ENCODE data around the gene LHX5. TPM values are rescaled to one million over a fixed set of nuclear protein-coding genes. Genes with fewer than 3 reads are reported as not detected.
A peak's percentile ranks its signal among the peaks of the same experiment; 100 is the strongest.

LHX5 gene
- total RNA-seq, 1 experiment from 2014 or later: 1.9 TPM

DNA sequence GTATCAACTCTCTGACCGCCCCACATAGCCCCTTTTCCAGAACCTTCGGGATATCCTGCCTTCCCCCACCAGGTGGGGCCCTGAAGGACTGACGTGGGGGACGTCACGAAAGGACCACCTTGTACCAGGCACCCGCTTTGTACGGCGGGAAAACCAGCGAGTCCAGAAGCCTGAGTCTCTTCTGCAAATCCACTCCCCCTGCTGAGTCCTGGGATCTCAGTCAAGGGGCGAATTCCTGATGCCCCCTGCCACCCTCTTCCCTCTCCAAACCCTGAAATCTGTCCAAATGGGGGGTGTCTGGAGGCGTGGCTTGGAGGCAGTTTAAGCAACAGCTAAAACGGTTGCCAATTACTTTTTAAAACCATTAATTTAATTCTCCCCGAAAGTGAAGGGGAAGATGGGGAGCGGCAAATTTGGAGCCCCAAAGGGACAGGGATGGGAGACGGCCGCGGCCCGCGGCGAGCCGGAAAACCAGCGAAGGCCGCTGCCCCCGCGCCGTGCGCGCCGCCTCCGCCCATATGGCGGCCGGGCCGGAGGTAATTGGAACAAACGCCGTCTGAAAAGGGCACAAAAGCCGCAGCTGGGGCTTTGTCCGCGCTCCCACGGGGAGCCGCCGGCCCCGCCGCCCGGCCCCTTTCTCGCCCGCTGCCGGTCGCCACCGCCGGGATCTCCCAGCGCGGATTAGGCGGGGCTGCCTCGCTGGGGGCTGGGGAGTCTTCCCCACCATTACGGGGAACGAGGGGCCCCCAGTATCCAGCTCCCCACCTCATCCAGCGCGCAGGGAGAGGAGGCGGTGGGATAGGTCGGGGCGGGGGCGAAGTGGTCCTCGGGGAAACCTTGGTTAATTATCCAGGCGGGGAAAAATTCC lies 6.6 kb downstream of the LHX5 start:
- H4K8ac ChIP-seq (replicated peaks; ENCODE audit: insufficient read length, low read depth, low read length): no peak overlapping the region

More for the DNA sequence above, 6.6 kb downstream of the LHX5 start:
- Histone ChIP-seq H3K14ac (ENCODE audit: insufficient read depth, low read length) (no peak overlapping the region), H3K27ac (ENCODE audit: insufficient read length, low read depth, low read length) (no peak overlapping the region), H4K5ac (ENCODE audit: insufficient read length, low read depth, low read length) (no peak overlapping the region), H2BK12ac (ENCODE audit: insufficient read length, low read depth, low read length) (no peak overlapping the region), H3K56ac (ENCODE audit: insufficient read length, low read depth, low read length) (no peak overlapping the region), H3K9me3 (ENCODE audit: control insufficient read depth, low read depth, low read length) (no peaks in the 10 kb centered on the region), H3K18ac (ENCODE audit: insufficient read length, low read depth, low read length) (no peak overlapping the region), H4K20me1 (ENCODE audit: control insufficient read depth, insufficient read depth, insufficient read length) (no peaks in the 10 kb centered on the region), H3K79me2 (ENCODE audit: insufficient read depth, low read length) (no peaks in the 10 kb centered on the region), H3K9ac (ENCODE audit: extremely low read depth, insufficient read length, low read length) (no peak overlapping the region), H2BK20ac (ENCODE audit: low read depth, low read length, poor library complexity, severe bottlenecking) (no peak overlapping the region), H3K4me2 (ENCODE audit: insufficient read depth, insufficient read length, low read length) (peak overlapping the region; percentile 10), H2AFZ (ENCODE audit: low read length) (no peak overlapping the region), H3K23me2 (ENCODE audit: insufficient read length, low read depth, low read length, poor library complexity, severe bottlenecking) (peaks cover 13% of the 10 kb centered on the region), H2AK5ac (ENCODE audit: insufficient read length, low read length) (no peak overlapping the region), H2BK120ac (ENCODE audit: low read depth, low read length, poor library complexity, severe bottlenecking) (no peak overlapping the region), H2BK5ac (ENCODE audit: insufficient read length, low read length) (no peak overlapping the region), H2BK15ac (ENCODE audit: low read depth, low read length) (no peak overlapping the region), H4K91ac (ENCODE audit: insufficient read length, low read depth, low read length) (no peak overlapping the region), H3K4ac (ENCODE audit: low read depth, low read length) (no peak overlapping the region), H3K79me1 (ENCODE audit: insufficient read depth, low read depth, low read length, poor library complexity, severe bottlenecking) (no peaks in the 10 kb centered on the region), H3K4me1 (ENCODE audit: insufficient read depth, low read length) (no peaks in the 10 kb centered on the region; the same call in 1 of the 2 replicates), H3K23ac (ENCODE audit: insufficient read length, low read depth, low read length) (no peak overlapping the region), H3K27me3 (ENCODE audit: insufficient read depth, low read length) (peaks cover 76% of the 10 kb centered on the region), H3T11ph (ENCODE audit: low read length) (no peak overlapping the region)
- no CpG with 5 or more reads among the region's 64 CpGs for WGBS (ENCODE audit: extremely low coverage, insufficient read length, low lambda C conversion rate)
- peak overlapping the region; percentile 52 to 74 for H3K4me3 Mint-ChIP-seq
- TF ChIP-seq, protein P1, sequence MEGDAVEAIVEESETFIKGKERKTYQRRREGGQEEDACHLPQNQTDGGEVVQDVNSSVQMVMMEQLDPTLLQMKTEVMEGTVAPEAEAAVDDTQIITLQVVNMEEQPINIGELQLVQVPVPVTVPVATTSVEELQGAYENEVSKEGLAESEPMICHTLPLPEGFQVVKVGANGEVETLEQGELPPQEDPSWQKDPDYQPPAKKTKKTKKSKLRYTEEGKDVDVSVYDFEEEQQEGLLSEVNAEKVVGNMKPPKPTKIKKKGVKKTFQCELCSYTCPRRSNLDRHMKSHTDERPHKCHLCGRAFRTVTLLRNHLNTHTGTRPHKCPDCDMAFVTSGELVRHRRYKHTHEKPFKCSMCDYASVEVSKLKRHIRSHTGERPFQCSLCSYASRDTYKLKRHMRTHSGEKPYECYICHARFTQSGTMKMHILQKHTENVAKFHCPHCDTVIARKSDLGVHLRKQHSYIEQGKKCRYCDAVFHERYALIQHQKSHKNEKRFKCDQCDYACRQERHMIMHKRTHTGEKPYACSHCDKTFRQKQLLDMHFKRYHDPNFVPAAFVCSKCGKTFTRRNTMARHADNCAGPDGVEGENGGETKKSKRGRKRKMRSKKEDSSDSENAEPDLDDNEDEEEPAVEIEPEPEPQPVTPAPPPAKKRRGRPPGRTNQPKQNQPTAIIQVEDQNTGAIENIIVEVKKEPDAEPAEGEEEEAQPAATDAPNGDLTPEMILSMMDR (conservative IDR thresholded peaks at IDR 0.05): no peak; the same call in 1 of the 3 replicates
- peaks cover 46 to 55% of the 10 kb centered on the region in 2 experiments for H3K4me1 Mint-ChIP-seq
- H3K27ac Mint-ChIP-seq: no peak overlapping the region
- peaks cover 0 to 2% of the 10 kb centered on the region in 2 experiments; a peak in 2 of 5 replicates for H3K9me3 Mint-ChIP-seq
- peak; percentile 53 for DNase-seq
- H3K27me3 Mint-ChIP-seq (ENCODE audit: low read depth): peaks cover 99% of the 10 kb centered on the region
- H3K36me3 Mint-ChIP-seq (ENCODE audit: insufficient read depth in 1 of 3, low read depth in 3 of 3): peaks cover 0 to 33% (median 2%) of the 10 kb centered on the region in 3 experiments; a peak in 5 of 7 replicates
